ENCODE results near the gene IFNA2. TPM values are rescaled to one million over a fixed set of nuclear protein-coding genes. Genes with fewer than 3 reads are reported as not detected.
"Not testable (repeated sequence)": the region's sequence is repeated elsewhere in the genome, so short reads cannot be mapped to it uniquely, and the experiment has no call there.

Gene IFNA2
- total RNA-seq (2014; rRNA removed; shearing (Covaris generic); ENCODE audit: low replicate concordance), result not detected in 2 replicates

DNA sequence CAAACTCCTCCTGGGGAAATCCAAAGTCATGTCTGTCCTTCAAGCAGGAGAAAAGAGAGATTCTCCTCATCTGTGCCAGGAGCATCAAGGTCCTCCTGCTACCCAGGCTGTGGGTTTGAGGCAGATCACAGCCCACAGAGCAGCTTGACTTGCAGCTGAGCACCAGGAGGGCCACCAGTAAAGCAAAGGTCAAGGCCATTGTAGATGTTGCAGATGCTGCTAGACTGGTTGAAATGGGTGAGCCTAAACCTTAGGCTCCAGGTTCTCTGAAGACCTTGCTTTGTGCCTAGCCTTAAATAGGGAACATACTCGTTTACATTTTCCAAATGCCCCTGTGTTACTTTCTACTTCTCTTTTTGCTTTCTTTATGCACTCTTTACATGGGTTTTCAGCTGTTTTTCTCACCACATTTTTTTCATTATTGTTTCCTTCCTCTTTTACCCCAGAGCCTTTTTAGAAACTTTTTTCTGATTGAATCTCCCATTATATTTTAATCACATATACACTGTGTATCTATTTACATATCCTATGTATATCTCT, at the start of gene IFNA2:
IFNA2 (minus strand) TSS at position 268 of the 540 bp plus-strand sequence; CDS start at position 199, 69 bp downstream.
- DNase-seq, result no peak
- no peaks in the 10 kb centered on the region for H3K9me3 ChIP-seq
- H3K27me3 ChIP-seq, result peaks cover 80% of the 10 kb centered on the region

GRCh38 chr9:21435015-21435383, 49.8 kb upstream of the IFNA2 start:
- H3K27me3 ChIP-seq, result peaks cover 23% of the 10 kb centered on the region
- DNase-seq, H3K36me3 ChIP-seq, H3K9me3 ChIP-seq, H3K4me3 ChIP-seq: not testable (repeated sequence)

More for the DNA sequence above, at the start of gene IFNA2:
- no peak within 1 kb of the TSS for H3K4me3 ChIP-seq
- H3K36me3 ChIP-seq, result no peaks in the 10 kb centered on the region

- DNase-seq, result peak; percentile 81
- Histone ChIP-seq H3K36me3 (no peaks in the 10 kb centered on the region), H3K27me3 (peaks cover 26% of the 10 kb centered on the region), H3K4me3 (no peak overlapping the region), H3K9me3 (peaks cover 3% of the 10 kb centered on the region)
These were observed 49.2 kb upstream of the IFNA2 start for GRCh38 chr9:21434202-21435014.

GRCh38 chr9:21432672-21433425, 47.7 kb upstream of the IFNA2 start:
- Histone ChIP-seq H3K36me3 (no peaks in the 10 kb centered on the region), H3K9me3 (peaks cover 3% of the 10 kb centered on the region), H3K27me3 (peaks cover 34% of the 10 kb centered on the region), H3K4me3 (no peak overlapping the region)
- no peak for DNase-seq

GRCh38 chr9:21429191-21429590, 44.0 kb upstream of the IFNA2 start:
- no peaks in the 10 kb centered on the region for H3K36me3 ChIP-seq
- peaks cover 62% of the 10 kb centered on the region for H3K27me3 ChIP-seq
- no peak overlapping the region for H3K4me3 ChIP-seq
- no peak for DNase-seq
- peaks cover 8% of the 10 kb centered on the region for H3K9me3 ChIP-seq

- peaks cover 61% of the 10 kb centered on the region for H3K27me3 ChIP-seq
- peaks cover 10% of the 10 kb centered on the region for H3K9me3 ChIP-seq
- no peaks in the 10 kb centered on the region for H3K36me3 ChIP-seq
- no peak overlapping the region for H3K4me3 ChIP-seq
- no peak for DNase-seq
These were observed 43.0 kb upstream of the IFNA2 start for GRCh38 chr9:21428235-21428634.

GRCh38 chr9:21415493-21416267, 30.5 kb upstream of the IFNA2 start:
- H3K36me3 ChIP-seq, result no peaks in the 10 kb centered on the region
- no peak overlapping the region for H3K4me3 ChIP-seq
- peaks cover 14% of the 10 kb centered on the region for H3K27me3 ChIP-seq
- DNase-seq, result peak; percentile 43
- no peaks in the 10 kb centered on the region for H3K9me3 ChIP-seq

- Histone ChIP-seq H3K9me3 (no peaks in the 10 kb centered on the region), H3K4me3 (no peak overlapping the region), H3K27me3 (peaks cover 21% of the 10 kb centered on the region), H3K36me3 (no peaks in the 10 kb centered on the region)
- peak; percentile 59 for DNase-seq
These were observed 29.2 kb upstream of the IFNA2 start for GRCh38 chr9:21414220-21414940.

- DNase-seq, result peak; percentile 46
- Histone ChIP-seq H3K4me3 (no peak overlapping the region), H3K36me3 (no peaks in the 10 kb centered on the region)
These were observed 28.4 kb upstream of the IFNA2 start for GRCh38 chr9:21413624-21414023.

GRCh38 chr9:21413151-21413550, 28.0 kb upstream of the IFNA2 start:
- H3K9me3 ChIP-seq, result no peaks in the 10 kb centered on the region
- no peak for DNase-seq
- no peaks in the 10 kb centered on the region for H3K36me3 ChIP-seq
- H3K27me3 ChIP-seq, result peaks cover 21% of the 10 kb centered on the region
- no peak overlapping the region for H3K4me3 ChIP-seq

More at GRCh38 chr9:21413624-21414023, 28.4 kb upstream of the IFNA2 start:
- Histone ChIP-seq H3K27me3 (peaks cover 21% of the 10 kb centered on the region), H3K9me3 (no peaks in the 10 kb centered on the region)

GRCh38 chr9:21412107-21412506, 26.9 kb upstream of the IFNA2 start:
- no peak overlapping the region for H3K4me3 ChIP-seq
- DNase-seq, result no peak
- H3K9me3 ChIP-seq, result no peaks in the 10 kb centered on the region
- no peaks in the 10 kb centered on the region for H3K36me3 ChIP-seq
- peaks cover 25% of the 10 kb centered on the region for H3K27me3 ChIP-seq

DNA sequence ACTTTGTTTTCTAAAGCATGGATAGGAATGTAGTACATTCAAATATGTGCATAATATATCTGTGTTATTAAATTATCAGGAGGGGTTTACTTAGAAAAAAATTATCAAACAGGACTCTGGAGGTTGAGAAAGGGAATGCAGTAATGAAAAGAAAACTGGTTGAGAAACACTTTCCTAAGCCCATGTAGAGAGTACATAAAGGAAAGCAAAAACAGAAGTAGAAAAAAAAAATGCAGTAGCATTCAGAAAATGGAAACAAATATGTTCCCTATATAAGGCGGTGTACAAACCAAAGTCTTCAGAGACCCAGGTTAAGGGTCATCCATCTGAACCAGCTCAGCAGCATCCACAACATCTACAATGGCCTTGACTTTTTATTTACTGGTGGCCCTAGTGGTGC, 23.6 kb upstream of the IFNA2 start, which contains the start of gene IFNA8:
IFNA8 (plus strand) TSS at position 301 of the 400 bp plus-strand sequence; CDS start at position 361, 60 bp downstream.
- no peak for DNase-seq
- Histone ChIP-seq H3K4me3 (no peak within 1 kb of the TSS), H3K27me3 (peaks cover 37% of the 10 kb centered on the region), H3K9me3 (no peaks in the 10 kb centered on the region), H3K36me3 (no peaks in the 10 kb centered on the region)

DNA sequence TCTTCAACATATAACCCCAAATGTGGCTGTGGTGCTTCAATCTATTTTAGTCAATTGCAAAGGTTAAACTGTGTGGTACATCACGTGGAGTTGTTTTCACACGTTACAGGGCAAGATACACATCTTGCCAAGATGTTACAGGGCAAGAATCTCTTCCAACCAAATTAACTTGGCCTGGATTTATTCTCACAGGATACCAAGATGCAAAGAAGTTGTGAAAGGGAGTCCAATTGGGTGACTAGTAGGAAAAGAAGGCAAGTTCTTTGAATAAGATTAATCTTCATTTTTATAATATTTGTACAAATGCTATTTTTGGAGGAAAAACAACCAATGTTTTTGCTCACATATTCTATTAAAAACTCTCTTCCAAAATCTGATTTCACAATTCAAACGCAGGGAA, 18.9 kb upstream of the IFNA2 start:
- Histone ChIP-seq H3K4me3 (no peak overlapping the region), H3K9me3 (no peaks in the 10 kb centered on the region), H3K27me3 (peaks cover 39% of the 10 kb centered on the region), H3K36me3 (no peaks in the 10 kb centered on the region)
- DNase-seq, result no peak

DNA sequence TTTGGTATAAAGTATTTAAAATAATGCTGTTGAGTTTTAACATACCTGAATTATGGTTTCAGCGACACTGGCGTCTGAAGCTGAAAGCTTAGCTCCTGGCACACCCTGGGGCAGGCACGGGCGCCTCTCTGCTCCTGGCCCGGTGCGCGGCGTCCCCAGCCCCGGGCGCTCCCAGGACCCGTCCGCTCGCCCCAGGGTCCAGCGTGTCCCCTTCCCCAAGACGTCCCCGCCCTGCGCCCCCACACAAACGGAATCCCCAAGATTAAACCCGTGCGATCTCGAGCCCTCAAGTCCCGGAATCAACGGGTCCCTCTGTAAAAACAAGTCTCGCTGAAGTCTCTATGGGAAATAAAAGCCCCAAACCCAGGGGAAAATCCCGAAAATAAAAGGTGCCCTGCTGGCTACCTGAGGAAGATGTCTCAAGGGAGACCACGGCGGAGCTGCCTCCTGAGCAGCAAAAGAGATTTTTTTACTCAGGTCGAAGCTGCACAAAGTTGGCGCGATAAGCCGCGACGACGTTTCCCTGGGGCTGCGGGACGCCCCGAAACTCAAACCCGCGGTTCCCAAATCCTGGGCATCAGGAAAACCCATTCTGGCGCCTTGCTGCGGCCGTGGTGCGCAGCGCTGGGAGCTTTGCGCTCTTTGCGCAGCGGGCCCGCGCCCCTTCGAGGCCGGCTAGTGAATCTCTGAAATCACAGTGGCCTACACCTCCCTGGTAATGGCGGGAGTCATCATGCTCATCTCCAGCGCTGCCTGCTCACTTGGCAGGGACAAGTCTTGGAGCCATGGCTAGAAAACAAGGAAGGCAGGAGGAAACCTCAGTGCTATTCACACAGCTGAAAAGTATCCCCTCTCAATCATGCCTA, 17.4 kb upstream of the IFNA2 start:
- no peaks in the 10 kb centered on the region for H3K36me3 ChIP-seq
- no peaks in the 10 kb centered on the region for H3K9me3 ChIP-seq
- peaks cover 47% of the 10 kb centered on the region for H3K27me3 ChIP-seq
- DNase-seq, result peak; percentile 73
- peak overlapping the region; percentile 32 for H3K4me3 ChIP-seq

DNA sequence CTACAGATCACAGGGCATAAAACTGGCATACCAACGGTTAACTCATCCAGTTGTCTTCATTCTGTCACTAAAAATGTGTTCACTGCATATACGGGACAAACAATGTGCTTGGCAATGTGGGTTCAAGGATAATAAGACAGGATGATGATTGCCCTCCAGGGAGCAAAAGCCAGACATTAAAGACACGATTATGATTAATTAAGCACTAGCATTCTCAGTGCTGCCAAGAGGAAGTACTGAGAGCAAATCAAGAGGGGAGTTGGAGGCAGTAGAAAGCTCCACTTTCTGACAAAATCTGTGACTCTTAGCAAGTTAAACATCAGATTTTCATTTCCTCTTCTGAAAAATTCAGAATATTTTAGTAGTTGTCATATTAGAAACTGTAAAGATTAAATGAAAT, 14.8 kb upstream of the IFNA2 start:
- H3K27me3 ChIP-seq, result peaks cover 63% of the 10 kb centered on the region
- DNase-seq, result no peak
- H3K36me3 ChIP-seq, result no peaks in the 10 kb centered on the region
- H3K9me3 ChIP-seq, result no peaks in the 10 kb centered on the region
- H3K4me3 ChIP-seq, result no peak overlapping the region
